Ovary (tissue), 9 donors: ENCODE results near the gene PPCDC. TPM values are rescaled to one million over a fixed set of nuclear protein-coding genes. Genes with fewer than 3 reads are reported as not detected.
"Not testable (repeated sequence)": the region's sequence is repeated elsewhere in the genome, so short reads cannot be mapped to it uniquely, and the experiment has no call there.

ENCODE experiments used
- DNase-seq, 5 donors: peaks; one replicate each; pipeline ENCODE4 v3.0.0-alpha.2; 2019 to 2020
- H3K27ac ChIP-seq, 2 donors: fragments of 200-600 bp; one replicate each; pipeline versions ENCODE4 v1.5.1 to v1.8.0; 2019 to 2022
- H3K27me3 ChIP-seq: fragments of 200-600 bp; one replicate; pipeline ENCODE4 v1.8.0; 2022
- H3K36me3 ChIP-seq: fragments of 200-600 bp; sonication (generic); one replicate; pipeline ENCODE4 v1.5.1; 2019
- H3K4me1 ChIP-seq: one replicate; pipeline ENCODE4 v1.8.1; 2013; ENCODE audit warnings: mild to moderate bottlenecking, moderate library complexity; ENCODE audit not compliant: insufficient read depth
- H3K4me3 ChIP-seq: fragments of 200-600 bp; sonication (generic); one replicate; pipeline ENCODE4 v1.5.1; 2017
- H3K9me3 ChIP-seq, 2 donors: fragments of 200-600 bp in 1 of 2; sonication (generic) in 1 of 2; one replicate each; pipeline versions ENCODE4 v1.5.1 to v1.8.1; 2013 to 2019; ENCODE audit warnings: mild to moderate bottlenecking in 1 of 2, moderate library complexity in 1 of 2
- EP300 ChIP-seq: sonication (generic); formaldehyde crosslinking; IDR thresholded peaks from one replicate; pipeline ENCODE4 v1.6.1; 2017; ENCODE audit warnings: antibody characterized with exemption
- POLR2A ChIP-seq: fragments of 450-650 bp; IDR thresholded peaks from one replicate; pipeline ENCODE4 v1.6.1; 2017; ENCODE audit warnings: antibody characterized with exemption, mild to moderate bottlenecking, moderate library complexity
- WGBS, 3 donors: extraction: QIAGEN DNeasy Blood & Tissue Kit in 1 of 3; methylation state at CpG; one replicate each; pipeline versions ENCODE4 v1.1.5 to v1.1.7; 2013 to 2017; 5-methylcytosine and 5-hydroxymethylcytosine counted together
- intact Hi-C, 4 donors: fragments of 100-400 bp; cut with DNase I; formaldehyde crosslinking; loops; one replicate each; pipeline versions ENCODE4 v1.11.0 to v1.15.1; 2022 to 2023
- polyA plus RNA-seq, 2 donors: library from polyadenylated mRNA; stranded (reverse); fragments of 200-250 nt in 1 of 2; fragments of 350-450 nt in 1 of 2; fragmentation: Illumina TruSeq in 1 of 2; extraction: RNeasy Lipid Tissue Mini Kit (QIAGEN cat#74804) in 1 of 2; gene quantifications; one replicate each; pipeline ENCODE4 v1.2.3, GENCODE V29; 2013 to 2014
- total RNA-seq, 7 donors: library from RNA; depleted of rRNA in 2 of 7; stranded (reverse); fragments of >200 nt in 2 of 7; fragmentation: NEBNext Ultra II Directional in 3 of 7; extraction: Animal tissue kit (Norgen Biotek cat#: 25700) in 3 of 7; gene quantifications; one replicate each; pipeline versions ENCODE4 v1.1.0 to v1.2.4, GENCODE V29; 2016 to 2023
- TF ChIP-seq, protein P1 (sequence below), 3 donors: fragments of 450-650 bp in 2 of 3; fragments of 200-600 bp in 1 of 3; IDR thresholded peaks; one replicate each; pipeline versions ENCODE4 v1.5.1 to v1.8.0; 2016 to 2022; ENCODE audit warnings: antibody characterized with exemption in 3 of 3, mild to moderate bottlenecking in 1 of 3
- donor health status: DM: no; HTN: no; CAD: no; lungs with moderate emphysema.
- donor health status: DM: no; HTN: no; CAD: no.
- donor health status: Bipolar disorder and iron deficiency.
- donor health status: DM: yes; HTN: yes; CAD: no.
- donor health status: DM: no; HTN: no; CAD: no.
- donor health status: DM: yes; HTN: yes; CAD: no.

PPCDC gene
- total and polyA plus RNA-seq, 9 donors, result 4.0 to 20.6 (median 9.7) TPM

- Histone ChIP-seq H3K9me3 (no peaks in the 10 kb centered on the region), H3K4me1 (no peaks in the 10 kb centered on the region), H3K4me3 (no peak overlapping the region), H3K27ac (no peak overlapping the region), H3K27me3 (no peaks in the 10 kb centered on the region), H3K36me3 (no peaks in the 10 kb centered on the region)
- intact Hi-C loops, result no loop called here
- no peak for DNase-seq
- TF ChIP-seq, protein P1, sequence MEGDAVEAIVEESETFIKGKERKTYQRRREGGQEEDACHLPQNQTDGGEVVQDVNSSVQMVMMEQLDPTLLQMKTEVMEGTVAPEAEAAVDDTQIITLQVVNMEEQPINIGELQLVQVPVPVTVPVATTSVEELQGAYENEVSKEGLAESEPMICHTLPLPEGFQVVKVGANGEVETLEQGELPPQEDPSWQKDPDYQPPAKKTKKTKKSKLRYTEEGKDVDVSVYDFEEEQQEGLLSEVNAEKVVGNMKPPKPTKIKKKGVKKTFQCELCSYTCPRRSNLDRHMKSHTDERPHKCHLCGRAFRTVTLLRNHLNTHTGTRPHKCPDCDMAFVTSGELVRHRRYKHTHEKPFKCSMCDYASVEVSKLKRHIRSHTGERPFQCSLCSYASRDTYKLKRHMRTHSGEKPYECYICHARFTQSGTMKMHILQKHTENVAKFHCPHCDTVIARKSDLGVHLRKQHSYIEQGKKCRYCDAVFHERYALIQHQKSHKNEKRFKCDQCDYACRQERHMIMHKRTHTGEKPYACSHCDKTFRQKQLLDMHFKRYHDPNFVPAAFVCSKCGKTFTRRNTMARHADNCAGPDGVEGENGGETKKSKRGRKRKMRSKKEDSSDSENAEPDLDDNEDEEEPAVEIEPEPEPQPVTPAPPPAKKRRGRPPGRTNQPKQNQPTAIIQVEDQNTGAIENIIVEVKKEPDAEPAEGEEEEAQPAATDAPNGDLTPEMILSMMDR (IDR thresholded peaks at IDR 0.05), result no peak
- no peak for TF ChIP-seq POLR2A
- 58 to 67% (median 60%) methylated on average over 1 of the region's 1 CpG for WGBS, 3 donors
Observed at GRCh38 chr15:75082689-75083088, 59.3 kb downstream of the PPCDC start.

- DNase-seq, H3K27me3 ChIP-seq, intact Hi-C loops, H3K4me1 ChIP-seq, H3K9me3 ChIP-seq, H3K36me3 ChIP-seq, H3K27ac ChIP-seq, H3K4me3 ChIP-seq: not testable (repeated sequence)
- 93 to 100% (median 99%) methylated on average over 3 of the region's 3 CpGs for WGBS, 3 donors
Observed at GRCh38 chr15:75085708-75086107, 62.3 kb downstream of the PPCDC start.

DNA sequence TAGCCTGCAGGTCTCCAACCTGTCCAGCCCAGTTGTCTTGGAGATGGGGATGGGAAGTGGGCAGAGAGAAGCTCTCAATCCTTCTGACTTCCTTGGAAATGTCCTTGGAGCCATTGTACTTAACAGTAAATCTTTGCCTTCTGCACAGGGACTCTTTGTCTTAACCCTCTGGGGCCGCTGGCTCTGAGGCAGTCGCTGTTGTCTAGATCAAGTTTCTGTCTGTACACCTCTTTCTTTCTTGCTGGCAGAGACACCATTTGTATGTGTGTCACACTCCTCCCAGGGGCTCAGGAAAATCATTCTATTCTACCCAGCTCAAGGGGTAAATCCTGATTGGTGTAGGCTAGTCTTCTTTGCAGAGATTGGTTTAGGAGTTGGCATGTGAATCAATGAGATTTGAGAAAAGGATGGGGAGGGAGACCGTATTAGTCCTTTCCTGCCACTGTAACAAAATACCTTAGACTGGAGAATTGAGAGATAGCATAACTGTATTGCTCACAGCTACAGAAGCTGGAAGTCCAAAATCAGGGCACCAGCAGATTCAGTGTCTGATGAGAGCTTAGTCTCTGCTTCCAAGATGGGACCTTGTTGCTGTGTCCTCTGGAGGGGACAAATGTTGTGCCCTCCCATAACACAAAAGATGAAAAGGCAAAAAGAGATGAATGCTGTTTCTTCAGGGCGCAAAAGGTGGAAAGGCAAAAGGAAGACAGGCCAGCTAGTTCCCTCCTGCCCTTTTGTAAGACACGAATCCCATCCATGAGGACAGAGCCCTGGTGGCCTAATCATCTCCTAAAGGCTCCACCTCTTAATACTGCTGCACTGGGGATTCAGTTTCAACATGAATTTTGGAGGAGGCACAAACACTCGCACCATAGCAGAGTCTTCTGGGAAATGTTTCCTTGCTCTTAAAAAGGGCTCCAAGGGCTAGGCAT lies 66.3 kb downstream of the PPCDC start:
- H3K27me3 ChIP-seq, result no peaks in the 10 kb centered on the region
- TF ChIP-seq, protein P1 (IDR thresholded peaks at IDR 0.05), result no peak
- no peak for TF ChIP-seq EP300
- no peak for TF ChIP-seq POLR2A
- no peak for DNase-seq
- no peaks in the 10 kb centered on the region for H3K36me3 ChIP-seq
- intact Hi-C loops, result no loop called here
- no peak overlapping the region for H3K4me3 ChIP-seq
- no peaks in the 10 kb centered on the region for H3K9me3 ChIP-seq
- no peak overlapping the region for H3K27ac ChIP-seq
- 78 to 88% (median 80%) methylated on average over 6 of the region's 6 CpGs for WGBS, 3 donors
- H3K4me1 ChIP-seq, result no peaks in the 10 kb centered on the region

DNA sequence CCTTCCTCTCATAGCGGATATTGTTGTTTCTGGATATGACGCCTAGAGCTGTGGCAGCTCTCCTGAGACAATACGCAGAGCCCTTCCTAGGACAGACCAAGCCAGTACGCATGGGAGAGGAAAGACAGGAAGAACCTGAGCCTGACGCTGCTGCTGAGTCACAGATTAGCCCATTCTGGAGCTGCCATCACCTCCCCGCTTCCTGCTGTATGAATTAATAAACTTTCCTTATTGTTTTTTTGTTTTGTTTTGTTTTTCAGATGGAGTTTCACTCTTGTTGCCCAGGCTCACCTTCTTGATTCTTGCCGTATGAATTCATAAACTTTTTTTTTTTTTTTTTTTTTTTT lies 67.0 kb downstream of the PPCDC start:
- no peak for DNase-seq
- intact Hi-C loops, result no loop called here
- no peaks in the 10 kb centered on the region for H3K27me3 ChIP-seq
- no peaks in the 10 kb centered on the region for H3K36me3 ChIP-seq
- TF ChIP-seq EP300 (no peak), POLR2A (no peak)
- TF ChIP-seq, protein P1 (IDR thresholded peaks at IDR 0.05), result no peak
- H3K27ac ChIP-seq, result no peak overlapping the region
- no peak overlapping the region for H3K4me3 ChIP-seq
- no peaks in the 10 kb centered on the region for H3K9me3 ChIP-seq
- 86 to 91% (median 87%) methylated on average over 7 of the region's 7 CpGs for WGBS, 3 donors
- no peaks in the 10 kb centered on the region for H3K4me1 ChIP-seq

GRCh38 chr15:75091814-75092213 lies 68.4 kb downstream of the PPCDC start:
- Histone ChIP-seq H3K4me1 (no peaks in the 10 kb centered on the region), H3K27ac (no peak overlapping the region), H3K27me3 (no peaks in the 10 kb centered on the region), H3K36me3 (no peaks in the 10 kb centered on the region), H3K4me3 (no peak overlapping the region), H3K9me3 (no peaks in the 10 kb centered on the region)
- no peak for TF ChIP-seq POLR2A
- no peak for TF ChIP-seq EP300
- TF ChIP-seq, protein P1 (IDR thresholded peaks at IDR 0.05), result no peak
- intact Hi-C loops, result no loop called here
- no peak for DNase-seq

GRCh38 chr15:75094961-75095478 lies 71.6 kb downstream of the PPCDC start:
- H3K36me3 ChIP-seq, H3K4me1 ChIP-seq, H3K27ac ChIP-seq, DNase-seq, H3K4me3 ChIP-seq, intact Hi-C loops, H3K9me3 ChIP-seq, H3K27me3 ChIP-seq: not testable (repeated sequence)
- 82 to 95% (median 93%) methylated on average over 4 of the region's 4 CpGs for WGBS, 3 donors
